NCI-H2196 treated with DMSO at 0.1 percent for 48 hours (cell line): ENCODE measurements around the gene SHANK2.

ENCODE experiments used
- DNase-seq: peaks from one replicate; lab custom pipeline; 2025; ENCODE audit not compliant: unreplicated experiment; lab: John Stamatoyannopoulos, UW

SHANK2 gene

DNA sequence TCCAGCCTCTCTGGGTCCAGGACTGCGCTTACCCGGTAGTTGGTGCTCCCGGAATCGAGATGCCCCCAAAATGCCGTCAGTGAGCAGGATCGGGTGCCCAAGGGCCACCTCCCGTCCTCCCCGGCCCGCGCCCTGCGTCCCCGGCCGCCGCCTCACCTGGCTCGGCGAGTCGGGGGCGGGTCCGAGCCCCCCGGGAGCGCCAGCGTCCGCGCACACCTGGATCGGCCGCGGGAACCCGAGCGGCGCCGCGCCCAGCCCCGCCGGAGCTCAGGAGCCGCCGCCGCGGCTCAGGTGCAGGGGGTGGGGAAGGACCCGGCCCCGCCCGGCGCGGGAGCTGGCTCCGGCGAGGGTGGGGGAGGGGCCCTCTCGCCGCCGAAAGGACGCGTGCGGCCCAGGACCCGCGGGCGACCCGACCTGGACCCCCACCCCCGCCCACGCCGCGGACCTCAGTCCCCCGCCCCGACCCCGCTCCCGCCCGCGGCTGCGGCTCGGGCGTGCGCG, at the start of gene SHANK2:
SHANK2 (minus strand) TSS at position 309 of the 501 bp plus-strand sequence. CDS start 105,251 bp downstream, outside the sequence.
- no peak for DNase-seq

DNA sequence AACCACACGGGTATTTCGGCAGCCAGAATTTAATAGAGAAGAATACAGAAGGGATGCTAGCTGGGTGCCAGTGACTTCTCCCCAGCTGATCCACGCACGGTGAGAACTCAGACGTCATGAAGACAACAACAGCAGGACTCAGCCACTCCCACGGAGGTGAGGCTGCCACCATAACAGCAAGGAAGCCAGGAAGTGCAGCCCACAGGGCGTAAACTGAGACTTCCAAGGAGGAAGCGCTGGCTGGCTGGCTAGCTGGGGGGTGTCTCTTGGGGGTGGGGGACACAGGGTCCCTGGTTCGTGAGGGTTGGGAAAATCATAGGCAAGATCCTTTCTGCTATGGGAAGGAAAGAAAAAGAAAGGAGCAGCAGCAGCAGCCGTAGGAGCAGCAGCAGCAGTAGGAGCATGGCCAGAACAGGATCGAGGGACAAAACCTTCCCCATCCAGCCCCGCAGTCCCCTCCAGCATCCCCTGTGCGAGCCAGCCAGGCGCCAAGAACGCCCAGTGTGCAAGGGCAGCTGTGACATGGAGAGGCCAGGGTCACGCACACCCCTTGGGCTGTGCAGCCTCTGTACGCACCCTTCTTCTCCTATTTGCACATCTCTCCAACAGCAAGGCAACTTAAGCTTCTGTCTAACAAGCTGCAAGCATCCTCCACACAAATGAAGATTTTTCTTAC, 49.6 kb upstream of the SHANK2 start:
- no peak for DNase-seq

DNA sequence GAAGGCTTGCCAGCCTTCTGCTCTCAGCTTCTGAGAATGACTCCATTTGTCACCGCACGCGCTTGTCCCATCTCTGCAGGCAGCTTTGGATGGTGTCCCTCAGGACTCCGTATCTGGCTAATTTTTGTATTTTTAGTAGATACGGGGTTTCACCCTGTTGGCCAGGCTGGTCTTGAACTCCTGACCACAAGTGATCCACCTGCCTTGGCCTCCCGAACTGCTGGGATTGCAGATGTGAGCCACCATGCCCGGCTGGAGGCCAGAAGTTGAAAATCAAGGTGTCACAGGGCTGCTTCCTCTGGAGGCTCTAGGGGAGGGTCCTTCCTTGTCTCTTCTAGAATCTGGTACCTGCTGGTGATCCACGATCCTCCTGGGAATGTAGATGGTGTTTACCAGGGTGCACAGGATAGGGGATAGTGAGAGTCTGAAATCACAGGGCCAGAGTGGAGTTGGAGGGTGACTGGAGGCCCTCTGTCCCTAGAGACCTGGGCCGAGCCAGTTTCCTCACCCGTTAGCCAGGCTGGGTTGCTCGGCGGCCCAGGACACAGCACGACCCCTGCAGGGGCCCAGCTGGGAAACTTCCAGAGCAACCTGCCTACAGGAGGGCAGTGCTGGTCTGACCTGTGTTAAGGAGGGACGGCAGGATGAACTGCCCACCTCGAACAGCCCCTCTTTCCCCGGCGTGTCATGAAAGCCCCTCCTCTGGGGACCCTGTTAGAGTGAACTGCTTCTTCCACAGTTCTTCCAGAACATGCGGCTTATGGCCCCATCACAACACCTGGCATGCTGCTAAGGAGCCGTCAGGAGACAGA, 48.9 kb upstream of the SHANK2 start:
- DNase-seq, result no peak

DNA sequence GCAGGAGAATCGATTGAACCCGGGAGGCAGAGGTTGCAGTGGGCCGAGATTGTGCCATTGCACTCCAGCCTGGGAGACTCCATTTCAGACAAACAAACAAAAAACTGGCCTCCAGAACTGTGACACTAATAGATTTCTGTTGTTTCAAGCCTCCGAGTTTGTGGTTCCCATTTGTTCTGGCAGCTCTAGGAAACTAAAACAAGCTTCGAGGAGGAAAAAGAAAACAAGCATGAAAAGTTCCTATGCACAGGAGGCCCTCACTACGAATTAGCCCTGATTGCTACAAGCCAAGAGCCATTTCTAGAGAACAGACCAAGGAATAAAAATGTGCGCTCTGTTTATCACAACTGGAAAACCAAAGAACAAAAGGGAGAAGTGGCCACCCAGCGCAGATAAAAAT, 47.8 kb upstream of the SHANK2 start:
- DNase-seq, result no peak

- DNase-seq, result no peak
Observed at GRCh38 chr11:71298761-71299181, 46.4 kb upstream of the SHANK2 start.

DNA sequence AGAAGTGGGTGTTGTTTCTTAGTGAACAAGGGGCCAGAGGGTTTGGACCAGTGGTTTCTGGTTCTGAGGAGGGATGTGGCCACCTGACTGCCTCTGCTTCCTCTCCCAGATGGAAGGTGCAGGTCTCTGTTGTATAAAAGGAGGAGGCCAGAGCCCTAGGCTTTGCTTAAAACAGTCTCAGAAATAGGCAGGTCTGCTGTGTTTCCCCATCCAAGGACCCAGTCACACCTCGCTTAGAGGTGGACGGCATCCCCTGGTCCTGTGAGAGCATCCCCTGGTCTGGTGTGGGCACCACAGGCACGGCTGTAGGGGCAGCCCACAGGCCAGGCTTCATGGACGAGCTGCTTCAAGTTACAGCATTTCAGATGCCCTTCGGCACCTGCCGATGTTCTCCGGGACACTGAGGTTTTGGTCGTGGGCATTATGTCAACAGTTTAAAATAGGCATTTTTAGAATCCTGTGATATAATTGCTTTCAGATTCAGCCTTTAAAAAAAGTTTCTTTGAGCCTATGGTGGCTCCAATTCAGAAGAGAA, 45.7 kb upstream of the SHANK2 start:
- no peak for DNase-seq

GRCh38 chr11:71294846-71295600, 42.6 kb upstream of the SHANK2 start:
- no peak for DNase-seq

GRCh38 chr11:71293961-71294782, 41.8 kb upstream of the SHANK2 start:
- DNase-seq, result no peak

- DNase-seq, result no peak
Observed at GRCh38 chr11:71286701-71287643, 34.6 kb upstream of the SHANK2 start.

DNA sequence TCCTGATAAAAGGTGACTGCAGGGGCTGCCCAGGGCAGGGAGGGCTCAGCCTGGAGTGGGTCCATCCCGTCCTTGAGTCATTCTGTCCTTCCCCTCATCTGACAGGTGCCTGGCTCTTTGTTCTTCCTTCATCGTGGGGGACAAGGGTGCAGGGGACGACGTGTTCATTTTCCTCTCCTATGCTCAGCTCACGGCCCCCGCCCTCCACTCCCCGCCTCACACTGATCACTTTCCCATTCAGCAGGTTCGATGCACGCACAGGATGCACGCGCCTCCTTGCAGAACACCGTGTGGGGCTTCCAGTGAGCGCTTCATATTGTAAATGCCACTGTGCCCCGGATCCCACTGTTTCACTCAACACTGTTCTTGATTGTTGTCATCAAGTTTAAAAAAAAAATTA, 32.7 kb upstream of the SHANK2 start:
- DNase-seq, result no peak

DNA sequence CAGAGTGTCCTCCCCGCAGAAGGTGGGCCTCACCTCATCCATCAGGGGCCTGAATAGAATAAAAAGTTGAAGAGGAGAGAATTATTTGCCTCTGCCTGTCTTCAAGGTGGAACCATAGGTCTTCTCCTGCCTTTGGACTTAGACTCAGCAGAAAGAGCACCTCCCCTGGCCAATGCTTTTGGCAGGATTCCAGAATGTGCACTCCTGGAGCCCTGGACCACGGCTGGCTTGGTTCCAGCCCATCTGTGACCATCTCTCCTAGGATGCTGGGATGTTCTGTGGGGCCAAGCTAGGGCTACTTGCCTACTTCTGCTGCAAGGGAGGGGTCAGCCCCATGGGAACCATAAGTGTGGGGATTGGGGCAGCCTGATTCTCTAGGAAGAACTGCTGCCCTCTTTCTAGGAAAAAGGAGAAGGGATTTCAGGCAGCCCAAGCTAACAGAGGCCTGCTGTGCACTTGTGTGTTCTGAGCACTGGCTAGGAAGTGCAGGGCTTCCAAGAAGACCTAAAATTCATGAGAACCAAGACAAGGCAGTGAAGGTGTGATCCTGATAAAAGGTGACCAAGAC, 32.2 kb upstream of the SHANK2 start:
- DNase-seq, result no peak

GRCh38 chr11:71283971-71284441, 31.6 kb upstream of the SHANK2 start:
- no peak for DNase-seq

GRCh38 chr11:71282581-71283351, 30.4 kb upstream of the SHANK2 start:
- no peak for DNase-seq

DNA sequence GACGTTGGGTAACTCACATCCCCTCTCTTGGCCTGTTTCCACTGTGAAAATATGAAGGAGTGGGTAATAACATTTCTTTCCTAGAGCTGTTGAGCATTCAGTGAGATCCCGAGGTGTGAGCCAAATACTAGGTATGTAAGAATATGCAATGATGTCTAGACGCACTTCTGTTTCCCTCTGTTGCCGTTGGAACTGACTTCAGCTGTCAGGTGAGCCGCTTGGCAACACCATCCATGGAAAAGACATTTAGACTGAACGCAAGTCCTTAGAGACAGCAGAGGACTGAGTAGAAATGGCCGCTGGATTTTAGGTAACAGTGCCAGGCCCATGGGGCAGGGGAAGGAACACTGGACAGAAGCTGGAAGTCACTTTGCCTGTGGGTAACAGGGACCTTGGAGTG, 29.5 kb upstream of the SHANK2 start:
- DNase-seq, result no peak

DNA sequence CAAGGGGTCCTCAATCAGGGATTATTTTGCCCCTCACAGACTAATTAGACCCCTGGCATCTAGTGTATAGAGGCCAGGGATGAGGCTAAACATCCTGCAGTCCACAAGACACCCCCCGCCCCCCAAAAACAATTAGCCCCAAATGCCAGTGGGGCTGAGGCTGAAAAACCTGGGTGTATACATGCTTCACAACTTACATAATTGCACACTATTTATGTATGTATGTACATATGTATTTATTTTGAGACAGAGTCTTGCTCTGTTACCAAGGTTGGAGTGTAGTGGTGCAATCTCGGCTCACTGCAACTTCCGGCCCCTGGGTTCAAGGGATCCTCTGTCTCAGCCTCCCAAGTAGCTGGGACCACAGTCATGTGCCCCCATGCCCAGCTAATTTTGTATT, 28.8 kb upstream of the SHANK2 start:
- DNase-seq, result no peak

DNA sequence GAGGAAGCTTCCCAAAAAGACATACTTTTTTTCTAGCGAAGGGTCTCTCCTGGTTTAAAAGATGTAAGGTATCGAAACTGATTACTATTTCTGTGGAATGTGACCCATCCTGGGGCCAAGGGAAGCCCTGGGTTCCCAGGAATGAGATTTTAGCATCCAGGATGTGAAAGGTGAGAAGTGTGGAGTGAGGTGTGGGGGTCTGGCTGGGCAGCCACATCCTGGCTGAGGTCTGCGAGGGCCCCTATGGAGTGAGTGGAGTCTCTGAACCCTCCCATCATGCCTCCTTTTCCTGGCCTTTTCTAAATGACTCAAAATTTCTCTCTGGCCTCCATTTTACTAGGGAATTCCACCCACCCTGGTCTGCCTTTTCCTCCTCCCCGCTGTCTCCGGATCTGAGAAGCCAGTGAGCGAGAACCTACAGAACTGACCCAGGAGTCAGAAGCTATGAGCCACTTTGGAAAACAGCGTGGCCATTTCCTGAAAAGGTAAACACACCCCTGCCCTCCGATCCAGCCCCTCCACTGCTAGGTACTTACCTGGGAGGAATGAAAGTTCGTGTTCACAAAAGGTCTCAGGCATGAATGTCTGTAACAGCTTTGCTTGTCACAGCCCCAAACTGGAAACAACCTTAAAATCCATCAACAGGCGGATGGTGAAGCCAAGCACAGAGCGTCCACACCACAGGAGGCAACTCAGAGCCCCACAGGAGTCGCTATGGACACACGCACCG, 27.7 kb upstream of the SHANK2 start:
- DNase-seq, result no peak

DNA sequence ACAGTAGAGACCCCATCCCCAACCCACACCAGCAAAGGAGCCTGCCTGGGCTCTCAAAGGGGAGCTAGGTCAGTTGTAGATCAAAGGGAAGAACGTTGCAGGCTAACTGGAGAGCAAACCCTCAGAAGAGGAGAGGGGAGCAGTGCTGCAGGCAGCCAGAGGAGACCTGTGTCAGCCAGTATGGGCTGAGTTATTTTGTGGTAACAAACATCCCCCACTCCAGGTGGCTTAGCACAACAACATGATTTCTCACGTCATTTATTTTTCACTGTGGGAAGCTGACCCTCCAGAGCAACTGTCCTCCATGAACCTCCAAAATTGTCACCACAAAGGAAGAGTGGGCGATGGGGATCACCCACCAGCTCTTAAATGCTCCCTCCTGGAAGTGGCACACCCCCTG, 19.8 kb upstream of the SHANK2 start:
- no peak for DNase-seq
